Endothelial cell of umbilical vein (primary cell): ENCODE results near the gene SMC1A. TPM values are rescaled to one million over a fixed set of nuclear protein-coding genes. Genes with fewer than 3 reads are reported as not detected.
A peak's percentile ranks its signal among the peaks of the same experiment; 100 is the strongest.

ENCODE experiments used
- BruUV-seq: library from RNA; stranded (reverse); fragments of 400-500 nt; replicated peaks from 2 replicates; lab custom pipeline; 2021; lab: Mats Ljungman, UMichigan
- CTCF ChIA-PET: fragments of 300-600, 350-600 bp; sonication (Branson Sonifier 250); formaldehyde crosslinking; loops from one replicate; lab custom pipeline; 2021; ENCODE audit warnings: antibody characterized with exemption, inconsistent platforms; lab: Charles Lee
- POLR2A ChIA-PET: fragments of 300-600, 350-600 bp; sonication (Branson Sonifier 250); formaldehyde crosslinking; loops from one replicate; lab custom pipeline; 2021; ENCODE audit warnings: antibody characterized with exemption, inconsistent platforms; lab: Charles Lee
- DNase-seq: peaks from one replicate; pipeline ENCODE4 v3.0.0-alpha.2; 2011; ENCODE audit warnings: low read depth, low spot score
- FAIRE-seq: peaks from 2 replicates; lab custom pipeline; 2011; peaks lifted over from hg19 to GRCh38; lab: Jason Lieb, UNC
- H2AFZ ChIP-seq: 2 replicates; pipeline ENCODE4 v1.6.0; 2012; ENCODE audit warnings: low read depth, low read length, control low read depth, inconsistent platforms
- H3K27ac ChIP-seq: 2 replicates; pipeline ENCODE4 v1.5.1; 2011; ENCODE audit warnings: low read depth, mild to moderate bottlenecking, control low read depth, low read length, moderate library complexity; ENCODE audit not compliant: insufficient read depth
- H3K27me3 ChIP-seq, 2 experiments: 2 replicates each; pipeline versions ENCODE4 v1.6.0 to v1.6.1; 2011; ENCODE audit warnings: low read length in 2 of 2, mixed read lengths in 1 of 2; ENCODE audit not compliant: control insufficient read depth in 2 of 2, insufficient read depth in 2 of 2
- H3K36me3 ChIP-seq, 2 experiments: 2 replicates in 1 of 2; 3 replicates in 1 of 2; pipeline ENCODE4 v1.5.1; 2011; ENCODE audit warnings: low read length in 2 of 2, mild to moderate bottlenecking in 1 of 2, moderate library complexity in 1 of 2; ENCODE audit not compliant: control insufficient read depth in 2 of 2, insufficient read depth in 2 of 2; ENCODE audit errors: extremely low read depth in 1 of 2
- H3K4me1 ChIP-seq: 3 replicates; pipeline ENCODE4 v1.5.1; 2011; ENCODE audit warnings: mild to moderate bottlenecking, low read length; ENCODE audit not compliant: control insufficient read depth, insufficient read depth; ENCODE audit errors: extremely low read depth
- H3K4me2 ChIP-seq: 2 replicates; pipeline ENCODE4 v1.6.1; 2011; ENCODE audit warnings: low read length, control low read depth, mixed read lengths; ENCODE audit not compliant: insufficient read depth
- H3K4me3 ChIP-seq, 3 experiments: fragments of 200-600 bp in 1 of 3; sonication (generic), shearing (Covaris generic) in 1 of 3; replicated peaks in 1 of 3; 2 replicates each; pipeline ENCODE4 v1.5.1; 2011 to 2016; ENCODE audit warnings: control low read depth in 3 of 3, low read length in 3 of 3, mild to moderate bottlenecking in 2 of 3, inconsistent platforms in 1 of 3, low read depth in 1 of 3, moderate library complexity in 1 of 3; ENCODE audit not compliant: insufficient read depth in 1 of 3
- H3K79me2 ChIP-seq: 2 replicates; pipeline ENCODE4 v1.6.0; 2012; ENCODE audit warnings: low read length, inconsistent platforms; ENCODE audit not compliant: control insufficient read depth, insufficient read depth
- H3K9ac ChIP-seq: replicated peaks from 2 replicates; pipeline ENCODE3; 2011; ENCODE audit warnings: low read length, control low read depth; ENCODE audit not compliant: insufficient read depth; ENCODE audit errors: extremely low read depth
- H3K9me1 ChIP-seq: replicated peaks from 3 replicates; pipeline ENCODE4 v1.6.0; 2011; ENCODE audit warnings: mild to moderate bottlenecking, low read length; ENCODE audit not compliant: control insufficient read depth, insufficient read depth; ENCODE audit errors: extremely low read depth
- H3K9me3 ChIP-seq: replicated peaks from 2 replicates; pipeline ENCODE4 v1.5.1; 2012; ENCODE audit warnings: low read length, inconsistent platforms; ENCODE audit not compliant: control insufficient read depth, insufficient read depth
- H4K20me1 ChIP-seq: replicated peaks from 2 replicates; pipeline ENCODE3; 2011; ENCODE audit warnings: mild to moderate bottlenecking, low read length; ENCODE audit not compliant: control insufficient read depth, insufficient read depth; ENCODE audit errors: extremely low read depth
- CTCF ChIP-seq, 2 donors: IDR thresholded peaks; 1 replicate in 1 of 2; 2 replicates in 1 of 2; pipeline ENCODE4 v1.5.1; 2011; ENCODE audit warnings: low read length in 2 of 2, mild to moderate bottlenecking in 2 of 2, moderate library complexity in 2 of 2, control low read depth in 1 of 2, inconsistent platforms in 1 of 2, low read depth in 1 of 2; ENCODE audit not compliant: insufficient read depth in 1 of 2; ENCODE audit errors: extremely low read depth in 1 of 2
- EZH2 ChIP-seq: IDR thresholded peaks from 2 replicates; pipeline ENCODE4 v1.6.1; 2012; ENCODE audit warnings: borderline replicate concordance, low read depth, mild to moderate bottlenecking, moderate library complexity, low read length, inconsistent platforms; ENCODE audit not compliant: severe bottlenecking
- FOS ChIP-seq: IDR thresholded peaks from 2 replicates; pipeline ENCODE4 v1.6.1; 2011; ENCODE audit warnings: mild to moderate bottlenecking, low read length, moderate library complexity, borderline replicate concordance; ENCODE audit not compliant: insufficient read depth
- GATA2 ChIP-seq: IDR thresholded peaks from 2 replicates; pipeline ENCODE4 v1.7.0; 2011; ENCODE audit warnings: low read depth, mild to moderate bottlenecking, moderate library complexity, mixed read lengths, low read length; ENCODE audit not compliant: insufficient read length, insufficient read depth
- JUN ChIP-seq: IDR thresholded peaks from 2 replicates; pipeline ENCODE4 v1.6.1; 2011; ENCODE audit warnings: borderline replicate concordance, low read depth; ENCODE audit not compliant: insufficient read length, insufficient read depth
- MAX ChIP-seq: IDR thresholded peaks from 2 replicates; pipeline ENCODE4 v1.6.1; 2011; ENCODE audit not compliant: insufficient read depth, insufficient read length
- MYC ChIP-seq: IDR thresholded peaks from one replicate; pipeline ENCODE4 v1.6.1; 2011; ENCODE audit warnings: mild to moderate bottlenecking, low read depth, low read length
- POLR2AphosphoS5 ChIP-seq: IDR thresholded peaks from 2 replicates; pipeline ENCODE4 v1.6.1; 2012; ENCODE audit warnings: low read depth, mild to moderate bottlenecking, control low read depth, low read length, moderate library complexity; ENCODE audit not compliant: insufficient read depth
- dilution Hi-C: fragments of 300-500 bp; cut with MboI; formaldehyde crosslinking; loops from one replicate; pipeline ENCODE4 v1.15.0; 2019; ENCODE audit warnings: low sequenced_read_pairs; ENCODE audit not compliant: extremely low pct_ligation_motif_present
- intact Hi-C: fragments of 100-400 bp; cut with micrococcal nuclease; formaldehyde crosslinking; loops from one replicate; pipeline ENCODE4 v1.10.0; 2022
- polyA plus RNA-seq, 4 experiments: library from polyadenylated mRNA; depleted of rRNA in 3 of 4; stranded (reverse) in 3 of 4; unstranded in 1 of 4; fragments of >200 nt; gene quantifications; 2 replicates each; pipeline versions ENCODE4 v1.2.1 to v1.2.3, GENCODE V29; 2011 to 2012; ENCODE audit warnings: missing spikeins in 1 of 4
- total RNA-seq: library from RNA; stranded (reverse); gene quantifications from 2 replicates; pipeline ENCODE4 v1.2.3, GENCODE V29; 2021

The SMC1A gene
- total and polyA plus RNA-seq, 2 donors (not counting 3 experiments of a cell fraction or from before 2014, with no cell fraction given), result 15.4 to 75.9 TPM

- Histone ChIP-seq H3K79me2 (no peaks in the 10 kb centered on the region), H3K27me3 (no peaks in the 10 kb centered on the region), H3K9ac (no peak overlapping the region), H3K4me1 (no peaks in the 10 kb centered on the region), H3K27ac (no peak overlapping the region), H3K9me3 (no peaks in the 10 kb centered on the region), H3K36me3 (no peaks in the 10 kb centered on the region), H4K20me1 (no peaks in the 10 kb centered on the region), H3K4me2 (no peak overlapping the region), H3K4me3 (no peak overlapping the region), H2AFZ (no peak overlapping the region), H3K9me1 (no peaks in the 10 kb centered on the region)
- BruUV-seq, result no TSS peak
- intact Hi-C loops (no loop called here), dilution Hi-C loops (no loop called here)
- no peak for TF ChIP-seq MYC
- TF ChIP-seq CTCF (IDR thresholded peaks at IDR 0.05; ENCODE audit: extremely low read depth in 1 of 2, insufficient read depth in 1 of 2, low read depth in 1 of 2, low read length in 2 of 2), result no peak
- TF ChIP-seq MAX, result no peak
- no peak for TF ChIP-seq FOS
- no peak for DNase-seq
- ChIA-PET POLR2A (no interaction called here), CTCF (no interaction called here)
- peak; percentile 35 for FAIRE-seq
Observed at GRCh38 chrX:53356186-53356585, 66.3 kb downstream of the SMC1A start.

- Histone ChIP-seq H3K9ac (no peak overlapping the region), H3K27me3 (no peaks in the 10 kb centered on the region), H4K20me1 (no peaks in the 10 kb centered on the region), H3K79me2 (no peaks in the 10 kb centered on the region), H3K4me1 (no peaks in the 10 kb centered on the region), H3K9me3 (no peaks in the 10 kb centered on the region), H2AFZ (no peak overlapping the region), H3K9me1 (no peaks in the 10 kb centered on the region), H3K4me2 (no peak overlapping the region), H3K36me3 (no peaks in the 10 kb centered on the region), H3K27ac (no peak overlapping the region), H3K4me3 (no peak overlapping the region)
- no peak for DNase-seq
- ChIA-PET POLR2A (no interaction called here), CTCF (no interaction called here)
- no TSS peak for BruUV-seq
- no peak for FAIRE-seq
- intact Hi-C loops, result no loop called here
- dilution Hi-C loops, result no loop called here
- TF ChIP-seq FOS (no peak), GATA2 (no peak), CTCF (IDR thresholded peaks at IDR 0.05; ENCODE audit: extremely low read depth in 1 of 2, insufficient read depth in 1 of 2, low read depth in 1 of 2, low read length in 2 of 2) (no peak), JUN (no peak), POLR2AphosphoS5 (no peak), EZH2 (no peak)
Observed at GRCh38 chrX:53354669-53355068, 67.8 kb downstream of the SMC1A start.
